ENCODE data around the gene ZP3. TPM values are rescaled to one million over a fixed set of nuclear protein-coding genes. Genes with fewer than 3 reads are reported as not detected.
A peak's percentile ranks its signal among the peaks of the same experiment; 100 is the strongest.
"Not testable (repeated sequence)": the region's sequence is repeated elsewhere in the genome, so short reads cannot be mapped to it uniquely, and the experiment has no call there.

ZP3 gene
- total RNA-seq, 1 donor from 2014 or later: 3.4 TPM

- DNase-seq (ENCODE audit: low read depth): not testable (repeated sequence)
Observed at GRCh38 chr7:76442664-76443446, 18.1 kb downstream of the ZP3 start.

GRCh38 chr7:76443846-76444245, 19.1 kb downstream of the ZP3 start:
- not testable (repeated sequence) for DNase-seq (ENCODE audit: low read depth)

- peak; percentile 66 for DNase-seq (ENCODE audit: low read depth)
Observed at GRCh38 chr7:76445577-76446008, 20.8 kb downstream of the ZP3 start.

GRCh38 chr7:76457017-76457416, 32.3 kb downstream of the ZP3 start:
- not testable (repeated sequence) for DNase-seq (ENCODE audit: low read depth)

- DNase-seq (ENCODE audit: low read depth): not testable (repeated sequence)
Observed at GRCh38 chr7:76458504-76458903, 33.8 kb downstream of the ZP3 start.

GRCh38 chr7:76460767-76461166, 36.0 kb downstream of the ZP3 start:
- DNase-seq (ENCODE audit: low read depth): not testable (repeated sequence)

GRCh38 chr7:76461464-76462101, 36.8 kb downstream of the ZP3 start, which contains the start of gene DTX2:
TSS of gene DTX2 (plus strand) at chr7:76461709. CDS start at chr7:76480510, 18,801 bp downstream.
- DNase-seq (ENCODE audit: low read depth): not testable (repeated sequence)

GRCh38 chr7:76462271-76462882, 37.6 kb downstream of the ZP3 start:
- not testable (repeated sequence) for DNase-seq (ENCODE audit: low read depth)

GRCh38 chr7:76464959-76465358, 40.2 kb downstream of the ZP3 start:
- DNase-seq (ENCODE audit: low read depth): not testable (repeated sequence)

- DNase-seq (ENCODE audit: low read depth): not testable (repeated sequence)
Observed at GRCh38 chr7:76465950-76466349, 41.2 kb downstream of the ZP3 start.

GRCh38 chr7:76467743-76468404, 43.1 kb downstream of the ZP3 start:
- DNase-seq (ENCODE audit: low read depth): peak; percentile 2

- DNase-seq (ENCODE audit: low read depth): not testable (repeated sequence)
Observed at GRCh38 chr7:76471556-76472221, 46.9 kb downstream of the ZP3 start.

GRCh38 chr7:76473097-76473496, 48.3 kb downstream of the ZP3 start:
- DNase-seq (ENCODE audit: low read depth): not testable (repeated sequence)

GRCh38 chr7:76476280-76476679, 51.5 kb downstream of the ZP3 start:
- not testable (repeated sequence) for DNase-seq (ENCODE audit: low read depth)

- DNase-seq (ENCODE audit: low read depth): not testable (repeated sequence)
Observed at GRCh38 chr7:76476742-76477474, 52.2 kb downstream of the ZP3 start.

- DNase-seq (ENCODE audit: low read depth): not testable (repeated sequence)
Observed at GRCh38 chr7:76479628-76480027, 54.9 kb downstream of the ZP3 start.

- not testable (repeated sequence) for DNase-seq (ENCODE audit: low read depth)
Observed at GRCh38 chr7:76480403-76481253, 55.9 kb downstream of the ZP3 start.

- DNase-seq (ENCODE audit: low read depth): not testable (repeated sequence)
Observed at GRCh38 chr7:76482660-76483059, 57.9 kb downstream of the ZP3 start.

GRCh38 chr7:76483081-76483480, 58.3 kb downstream of the ZP3 start:
- not testable (repeated sequence) for DNase-seq (ENCODE audit: low read depth)

- DNase-seq (ENCODE audit: low read depth): not testable (repeated sequence)
Observed at GRCh38 chr7:76484456-76484855, 59.7 kb downstream of the ZP3 start.
